IPS-18a (cell line): ENCODE results near the gene ATP10A.

Source experiments
- H3K27ac ChIP-seq: one replicate; pipeline ENCODE4 v1.5.1; 2013; ENCODE audit warnings: low read length
- H3K27me3 ChIP-seq: one replicate; pipeline ENCODE4 v1.6.1; 2013; ENCODE audit warnings: mild to moderate bottlenecking, low read length; ENCODE audit not compliant: control insufficient read depth, insufficient read depth
- H3K36me3 ChIP-seq: one replicate; pipeline ENCODE4 v1.6.1; 2013; ENCODE audit warnings: low read depth, low read length; ENCODE audit not compliant: control insufficient read depth
- H3K4me1 ChIP-seq: one replicate; pipeline ENCODE4 v1.6.1; 2013; ENCODE audit warnings: low read depth, low read length; ENCODE audit not compliant: control insufficient read depth
- H3K4me3 ChIP-seq: one replicate; pipeline ENCODE4 v1.5.1; 2013; ENCODE audit warnings: low read length
- H3K9ac ChIP-seq: one replicate; pipeline ENCODE4 v1.6.1; 2013; ENCODE audit warnings: mild to moderate bottlenecking, low read length, moderate library complexity
- H3K9me3 ChIP-seq: one replicate; pipeline ENCODE4 v1.6.1; 2013; ENCODE audit warnings: low read depth, low read length; ENCODE audit not compliant: control insufficient read depth

The ATP10A gene

DNA sequence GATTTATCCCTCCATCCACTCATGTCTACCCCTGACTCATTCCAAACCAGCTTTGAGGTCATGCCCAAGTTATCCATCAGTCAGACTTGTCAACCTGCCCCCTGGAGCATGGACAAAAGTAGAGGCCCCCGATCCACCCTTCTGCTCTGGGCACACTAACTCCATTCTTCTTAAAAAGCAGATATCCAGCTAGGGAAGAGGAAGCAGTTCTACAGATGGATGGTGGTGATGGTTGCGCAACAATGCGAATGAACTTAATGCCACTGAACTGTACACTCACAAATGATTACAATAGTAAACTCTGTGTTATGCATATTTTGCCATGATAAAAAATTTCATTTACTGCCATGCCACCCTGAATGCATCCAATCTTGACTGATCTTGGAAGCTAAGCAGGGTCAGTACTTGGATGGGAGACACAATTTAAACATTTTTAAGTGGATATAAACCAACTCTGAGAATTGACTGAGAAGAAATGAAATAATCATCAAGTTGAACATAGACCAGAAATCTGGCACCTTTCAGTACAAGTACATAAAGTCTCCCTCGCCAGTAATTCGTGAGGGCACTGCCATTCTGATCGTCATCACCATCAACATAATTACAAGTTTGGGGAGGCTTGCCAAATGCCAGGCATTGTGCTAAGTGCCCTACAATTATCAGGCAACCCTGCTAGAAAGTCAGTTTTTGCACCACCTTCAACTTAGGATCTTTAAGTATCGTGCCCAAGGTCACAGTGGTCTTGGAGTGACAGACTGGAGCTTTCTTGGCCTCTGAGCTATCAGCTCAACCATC lies 124.8 kb downstream of the ATP10A start:
- no peaks in the 10 kb centered on the region for H3K4me1 ChIP-seq
- no peak overlapping the region for H3K4me3 ChIP-seq
- H3K9ac ChIP-seq: no peak overlapping the region
- no peaks in the 10 kb centered on the region for H3K36me3 ChIP-seq
- H3K27ac ChIP-seq: no peak overlapping the region
- H3K27me3 ChIP-seq: no peaks in the 10 kb centered on the region
- H3K9me3 ChIP-seq: no peaks in the 10 kb centered on the region

GRCh38 chr15:25737218-25737643 lies 125.9 kb downstream of the ATP10A start:
- Histone ChIP-seq H3K27ac (no peak overlapping the region), H3K36me3 (no peaks in the 10 kb centered on the region), H3K4me1 (no peaks in the 10 kb centered on the region), H3K9ac (no peak overlapping the region), H3K9me3 (no peaks in the 10 kb centered on the region), H3K27me3 (no peaks in the 10 kb centered on the region), H3K4me3 (no peak overlapping the region)

- Histone ChIP-seq H3K27ac (no peak overlapping the region), H3K9ac (no peak overlapping the region), H3K9me3 (no peaks in the 10 kb centered on the region), H3K27me3 (no peaks in the 10 kb centered on the region), H3K36me3 (no peaks in the 10 kb centered on the region), H3K4me3 (no peak overlapping the region), H3K4me1 (no peaks in the 10 kb centered on the region)
Observed at GRCh38 chr15:25736461-25736860, 126.7 kb downstream of the ATP10A start.

- Histone ChIP-seq H3K9ac (no peak overlapping the region), H3K36me3 (no peaks in the 10 kb centered on the region), H3K27ac (no peak overlapping the region), H3K4me3 (no peak overlapping the region), H3K4me1 (no peaks in the 10 kb centered on the region), H3K27me3 (no peaks in the 10 kb centered on the region), H3K9me3 (no peaks in the 10 kb centered on the region)
Observed at GRCh38 chr15:25735550-25736384, 127.4 kb downstream of the ATP10A start.

DNA sequence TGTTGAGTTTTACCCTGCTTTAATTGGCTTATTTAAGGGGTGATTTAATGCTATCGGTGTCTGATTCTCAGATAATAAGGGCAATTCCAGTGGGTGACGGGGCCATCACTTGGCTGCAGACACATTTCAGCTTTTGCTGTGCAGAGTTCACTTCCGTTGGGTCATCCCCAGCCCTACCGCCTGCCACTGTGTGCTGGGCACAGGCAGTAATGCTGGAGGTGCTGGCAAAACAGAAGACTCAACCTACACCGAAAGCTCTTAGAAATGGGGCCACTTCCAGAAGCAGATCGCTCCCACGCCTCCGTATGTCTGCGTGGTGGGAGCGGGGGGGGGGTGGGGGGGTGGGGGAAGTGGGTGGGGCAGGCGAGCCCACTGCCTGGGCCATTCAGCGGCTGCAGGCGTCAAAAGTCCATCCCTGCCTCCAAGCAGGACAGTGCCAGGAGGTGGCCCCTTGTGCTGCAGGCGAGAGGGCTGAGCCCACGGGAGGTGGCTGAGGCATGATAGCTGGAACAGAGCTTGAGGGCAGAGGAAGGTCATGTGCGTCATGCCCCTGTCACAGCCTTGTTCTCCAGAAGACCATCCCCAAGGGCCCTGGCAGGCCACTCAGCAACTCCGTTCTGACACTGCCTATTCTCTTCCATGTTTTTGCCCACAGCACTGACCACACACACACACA lies 128.3 kb downstream of the ATP10A start:
- no peaks in the 10 kb centered on the region for H3K36me3 ChIP-seq
- no peak overlapping the region for H3K27ac ChIP-seq
- H3K4me1 ChIP-seq: no peaks in the 10 kb centered on the region
- H3K27me3 ChIP-seq: no peaks in the 10 kb centered on the region
- no peak overlapping the region for H3K4me3 ChIP-seq
- H3K9ac ChIP-seq: no peak overlapping the region
- no peaks in the 10 kb centered on the region for H3K9me3 ChIP-seq

DNA sequence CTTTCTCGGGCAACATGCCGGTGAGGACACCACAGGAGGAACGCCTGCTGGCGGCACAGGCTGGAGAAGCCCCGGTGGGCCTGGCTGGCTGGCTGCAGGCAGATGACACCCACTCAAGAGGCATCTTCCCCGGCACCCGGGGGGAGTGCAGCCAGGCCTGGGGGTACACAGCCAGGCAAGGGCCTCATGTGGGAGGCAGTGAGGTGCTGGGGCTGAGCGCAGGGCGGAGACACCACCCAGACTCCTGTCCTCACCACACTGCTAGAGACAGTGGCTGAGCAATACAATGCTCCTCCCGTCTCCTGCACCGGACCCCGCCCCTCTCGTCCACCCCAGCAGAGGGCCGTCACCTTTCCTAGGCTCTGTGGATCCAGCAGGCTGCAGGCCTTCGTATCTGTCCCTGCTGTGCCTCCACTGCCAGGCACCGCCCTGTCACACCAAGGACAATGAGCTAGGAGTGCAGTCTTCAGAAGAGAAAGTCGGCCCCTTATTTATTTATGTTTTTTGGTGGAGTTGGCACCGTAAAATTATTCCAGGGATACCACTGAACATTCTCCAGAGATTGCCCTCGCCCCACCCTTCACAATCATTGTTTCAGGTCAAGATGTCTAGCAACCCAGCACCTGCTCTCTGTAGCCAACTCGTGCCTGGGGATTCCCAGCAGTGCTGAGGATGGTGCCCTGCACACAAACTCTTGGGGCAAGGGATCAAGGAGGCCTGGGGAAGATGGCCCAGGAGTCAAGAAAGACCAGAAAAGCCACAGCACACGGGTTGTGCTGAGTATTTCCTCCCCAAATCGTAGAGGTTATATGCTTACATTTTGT lies 129.1 kb downstream of the ATP10A start:
- H3K9ac ChIP-seq: no peak overlapping the region
- no peaks in the 10 kb centered on the region for H3K4me1 ChIP-seq
- no peak overlapping the region for H3K27ac ChIP-seq
- no peaks in the 10 kb centered on the region for H3K9me3 ChIP-seq
- H3K4me3 ChIP-seq: no peak overlapping the region
- no peaks in the 10 kb centered on the region for H3K36me3 ChIP-seq
- H3K27me3 ChIP-seq: no peaks in the 10 kb centered on the region

- Histone ChIP-seq H3K4me1 (no peaks in the 10 kb centered on the region), H3K9me3 (no peaks in the 10 kb centered on the region), H3K9ac (no peak overlapping the region), H3K36me3 (no peaks in the 10 kb centered on the region), H3K27ac (no peak overlapping the region), H3K27me3 (no peaks in the 10 kb centered on the region), H3K4me3 (no peak overlapping the region)
Observed at GRCh38 chr15:25733036-25733855, 129.9 kb downstream of the ATP10A start.

DNA sequence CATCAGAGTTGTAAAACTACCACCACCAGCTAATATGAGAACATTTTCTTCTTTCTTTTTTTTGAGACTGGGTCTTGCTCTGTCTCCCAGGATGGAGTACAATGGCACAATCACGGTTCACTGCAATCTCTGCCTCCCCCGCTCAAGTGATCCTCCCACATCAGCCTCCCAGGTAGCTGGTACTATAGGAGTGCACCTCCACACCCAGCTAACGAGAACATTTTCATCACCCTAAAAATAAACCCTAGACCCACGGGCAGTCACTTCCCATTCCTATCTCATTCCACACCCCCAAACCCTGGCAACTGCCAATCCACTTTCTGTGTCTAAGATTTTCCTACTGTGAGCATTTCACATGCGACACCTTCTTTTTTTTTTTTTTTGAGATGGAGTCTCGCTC lies 130.9 kb downstream of the ATP10A start:
- no peaks in the 10 kb centered on the region for H3K4me1 ChIP-seq
- H3K36me3 ChIP-seq: no peaks in the 10 kb centered on the region
- no peak overlapping the region for H3K9ac ChIP-seq
- no peak overlapping the region for H3K27ac ChIP-seq
- no peaks in the 10 kb centered on the region for H3K9me3 ChIP-seq
- no peak overlapping the region for H3K4me3 ChIP-seq
- no peaks in the 10 kb centered on the region for H3K27me3 ChIP-seq

- Histone ChIP-seq H3K4me1 (no peaks in the 10 kb centered on the region), H3K27ac (no peak overlapping the region), H3K27me3 (no peaks in the 10 kb centered on the region), H3K36me3 (no peaks in the 10 kb centered on the region), H3K4me3 (no peak overlapping the region), H3K9me3 (no peaks in the 10 kb centered on the region), H3K9ac (no peak overlapping the region)
Observed at GRCh38 chr15:25731411-25731810, 131.7 kb downstream of the ATP10A start.

DNA sequence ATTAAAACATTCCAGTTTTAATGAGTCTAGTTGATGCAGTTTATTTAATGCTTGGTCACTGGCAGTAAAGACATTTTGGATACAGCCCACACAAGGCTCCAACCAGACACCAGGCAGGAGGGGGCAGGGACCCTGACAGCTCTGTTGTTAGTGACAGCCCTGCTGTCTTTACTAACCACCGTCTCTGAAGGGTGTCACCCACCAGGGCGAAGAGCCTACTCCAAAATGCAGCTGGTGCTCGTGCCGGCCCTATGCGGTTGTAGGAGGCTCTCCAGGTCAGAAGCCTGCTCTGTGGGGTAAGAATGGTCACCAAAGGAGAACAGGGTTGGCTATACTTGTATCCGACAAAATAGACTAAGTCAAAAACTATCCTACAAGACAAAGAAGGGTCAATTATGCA lies 132.2 kb downstream of the ATP10A start:
- no peaks in the 10 kb centered on the region for H3K4me1 ChIP-seq
- H3K27me3 ChIP-seq: no peaks in the 10 kb centered on the region
- no peaks in the 10 kb centered on the region for H3K36me3 ChIP-seq
- no peak overlapping the region for H3K27ac ChIP-seq
- H3K9ac ChIP-seq: no peak overlapping the region
- no peak overlapping the region for H3K4me3 ChIP-seq
- H3K9me3 ChIP-seq: no peaks in the 10 kb centered on the region
